ENCODE measurements around the gene ZBTB16.

ZBTB16 gene

GRCh38 chr11:114074546-114075343 lies 15.2 kb downstream of the ZBTB16 start:
- no peak for TF ChIP-seq CTCF (IDR thresholded peaks at IDR 0.05; ENCODE audit: low read depth, low read length)
- H3K4me3 ChIP-seq (ENCODE audit: low read depth, low read length): no peak overlapping the region
- no peak overlapping the region for H3K27ac ChIP-seq
- no peaks in the 10 kb centered on the region for H3K36me3 ChIP-seq
- H3K9me3 ChIP-seq (ENCODE audit: severe bottlenecking): no peaks in the 10 kb centered on the region
- H3K27me3 ChIP-seq (ENCODE audit: insufficient read depth, low read depth, severe bottlenecking): no peaks in the 10 kb centered on the region
- DNase-seq: no peak

- H3K27ac ChIP-seq: no peak overlapping the region
- TF ChIP-seq CTCF (IDR thresholded peaks at IDR 0.05; ENCODE audit: low read depth, low read length): no peak
- H3K4me3 ChIP-seq (ENCODE audit: low read depth, low read length): no peak overlapping the region
- no peaks in the 10 kb centered on the region for H3K9me3 ChIP-seq (ENCODE audit: severe bottlenecking)
- DNase-seq: no peak
- H3K36me3 ChIP-seq: no peaks in the 10 kb centered on the region
- no peaks in the 10 kb centered on the region for H3K27me3 ChIP-seq (ENCODE audit: insufficient read depth, low read depth, severe bottlenecking)
Measured at GRCh38 chr11:114075344-114075610, 15.8 kb downstream of the ZBTB16 start.

GRCh38 chr11:114075891-114076441 lies 16.5 kb downstream of the ZBTB16 start:
- DNase-seq: peak; percentile 27
- Histone ChIP-seq H3K4me3 (ENCODE audit: low read depth, low read length) (no peak overlapping the region), H3K36me3 (no peaks in the 10 kb centered on the region), H3K27ac (no peak overlapping the region), H3K27me3 (ENCODE audit: insufficient read depth, low read depth, severe bottlenecking) (no peaks in the 10 kb centered on the region), H3K9me3 (ENCODE audit: severe bottlenecking) (no peaks in the 10 kb centered on the region)
- TF ChIP-seq CTCF (IDR thresholded peaks at IDR 0.05; ENCODE audit: low read depth, low read length): peak; percentile 44; the same call in 1 of the 2 replicates

GRCh38 chr11:114076921-114077331 lies 17.4 kb downstream of the ZBTB16 start:
- Histone ChIP-seq H3K27me3 (ENCODE audit: insufficient read depth, low read depth, severe bottlenecking) (no peaks in the 10 kb centered on the region), H3K9me3 (ENCODE audit: severe bottlenecking) (no peaks in the 10 kb centered on the region), H3K27ac (no peak overlapping the region), H3K36me3 (no peaks in the 10 kb centered on the region), H3K4me3 (ENCODE audit: low read depth, low read length) (no peak overlapping the region)
- TF ChIP-seq CTCF (IDR thresholded peaks at IDR 0.05; ENCODE audit: low read depth, low read length): no peak
- DNase-seq: no peak

GRCh38 chr11:114077482-114078305 lies 18.2 kb downstream of the ZBTB16 start:
- TF ChIP-seq CTCF (IDR thresholded peaks at IDR 0.05; ENCODE audit: low read depth, low read length): no peak
- no peak for DNase-seq
- Histone ChIP-seq H3K27ac (no peak overlapping the region), H3K27me3 (ENCODE audit: insufficient read depth, low read depth, severe bottlenecking) (no peaks in the 10 kb centered on the region), H3K9me3 (ENCODE audit: severe bottlenecking) (no peaks in the 10 kb centered on the region), H3K36me3 (no peaks in the 10 kb centered on the region), H3K4me3 (ENCODE audit: low read depth, low read length) (no peak overlapping the region)

All from WERI-Rb-1 (cell line).